ENCODE data around the gene DOCK10.

GRCh38 chr2:224883700-224884099 lies 158.6 kb downstream of the DOCK10 start:
- TF ChIP-seq POLR2A (IDR thresholded peaks at IDR 0.05; ENCODE audit: low read length) = no peak
- TF ChIP-seq GATA1 (IDR thresholded peaks at IDR 0.05; ENCODE audit: low read depth, low read length) = no peak

Data from erythroblast (primary cell).